Karpas-422 (cell line): Measurements from ENCODE around the gene MEIKIN. TPM values are rescaled to one million over a fixed set of nuclear protein-coding genes. Genes with fewer than 3 reads are reported as not detected.

Experiments used
- DNase-seq: peaks from one replicate; pipeline ENCODE4 v3.0.0-alpha.2; 2015
- H2AFZ ChIP-seq: fragments of 200-600 bp; sonication (generic); 2 replicates; pipeline ENCODE4 v1.6.1; 2014; ENCODE audit warnings: antibody characterized with exemption, low read length, mixed read lengths
- H3K27ac ChIP-seq: fragments of 200-600 bp; sonication (generic); 2 replicates; pipeline ENCODE4 v1.5.1; 2014; ENCODE audit warnings: mild to moderate bottlenecking, low read length, moderate library complexity
- H3K27me3 ChIP-seq: fragments of 200-600 bp; sonication (generic); 2 replicates; pipeline ENCODE4 v1.6.1; 2014; ENCODE audit warnings: low read length, mixed read lengths
- H3K36me3 ChIP-seq: fragments of 200-600 bp; sonication (generic); 2 replicates; pipeline ENCODE4 v1.6.1; 2014; ENCODE audit warnings: low read length, mixed read lengths; ENCODE audit not compliant: insufficient read depth
- H3K4me1 ChIP-seq: fragments of 200-600 bp; sonication (generic); 2 replicates; pipeline ENCODE4 v1.6.1; 2014; ENCODE audit warnings: mild to moderate bottlenecking, low read length, mixed read lengths
- H3K4me2 ChIP-seq: fragments of 200-600 bp; sonication (generic); 2 replicates; pipeline ENCODE4 v1.6.1; 2014; ENCODE audit warnings: low read length, low read depth, mild to moderate bottlenecking; ENCODE audit not compliant: poor library complexity, severe bottlenecking
- H3K4me3 ChIP-seq: fragments of 200-600 bp; sonication (generic); 2 replicates; pipeline ENCODE4 v1.5.1; 2014; ENCODE audit warnings: mild to moderate bottlenecking, antibody characterized with exemption, low read length, mixed read lengths
- H3K79me2 ChIP-seq: fragments of 200-600 bp; sonication (generic); 2 replicates; pipeline ENCODE4 v1.6.1; 2014; ENCODE audit warnings: mild to moderate bottlenecking, low read length, mixed read lengths
- H3K9ac ChIP-seq: fragments of 200-600 bp; sonication (generic); 2 replicates; pipeline ENCODE4 v1.6.0; 2014; ENCODE audit warnings: low read length
- H3K9me2 ChIP-seq: fragments of 200-600 bp; sonication (generic), shearing (Covaris generic); replicated peaks from 2 replicates; pipeline ENCODE4 v1.6.0; 2014; ENCODE audit warnings: mild to moderate bottlenecking, low read length, moderate library complexity; ENCODE audit not compliant: insufficient read depth
- H3K9me3 ChIP-seq: fragments of 300-700, 200-600 bp; sonication (generic); 2 replicates; pipeline ENCODE4 v1.6.1; 2014; ENCODE audit warnings: low read length, mixed read lengths
- H4K20me1 ChIP-seq: fragments of 200-600 bp; sonication (generic); 2 replicates; pipeline ENCODE4 v1.6.1; 2014; ENCODE audit warnings: mild to moderate bottlenecking, antibody characterized with exemption, low read length, low read depth; ENCODE audit not compliant: insufficient read depth
- total RNA-seq: library from RNA; depleted of rRNA; stranded (reverse); fragments of >200 nt; shearing (Covaris generic); gene quantifications from 2 replicates; pipeline ENCODE4 v1.2.3, GENCODE V29; 2014; ENCODE audit warnings: low replicate concordance

Gene MEIKIN
- total RNA-seq, 1 experiment from 2014 or later = not detected

DNA sequence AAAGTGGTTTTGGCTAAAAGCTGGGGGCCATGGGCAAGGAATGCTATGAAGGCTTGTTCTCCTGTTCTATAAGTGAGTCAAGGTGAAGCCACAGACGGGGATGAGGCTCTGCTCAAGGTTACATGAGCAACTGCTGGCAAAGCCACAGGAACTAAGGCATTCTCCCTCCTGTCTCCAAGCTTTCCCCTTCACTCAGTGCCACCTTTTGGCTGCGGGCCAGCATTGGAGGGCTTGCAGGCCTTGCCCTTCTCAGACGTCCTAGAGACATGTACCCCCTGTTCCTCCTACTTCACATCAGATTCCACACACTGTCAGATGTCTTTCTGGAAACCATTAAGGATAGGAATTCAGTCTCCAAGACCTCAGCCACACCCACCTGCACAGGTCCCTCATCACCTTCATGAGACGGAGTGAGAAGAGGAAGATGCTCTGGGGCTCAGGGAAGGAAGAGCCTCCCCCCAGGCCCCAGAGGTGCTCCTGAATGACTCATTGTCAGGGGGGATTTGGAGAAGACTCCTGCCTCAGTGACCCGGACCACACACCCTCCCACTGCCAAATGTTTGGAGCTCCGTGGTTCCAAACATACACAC is 20.5 kb upstream of the MEIKIN start:
- Histone ChIP-seq H3K9me3 (no peaks in the 10 kb centered on the region), H3K36me3 (no peaks in the 10 kb centered on the region), H2AFZ (no peak overlapping the region), H3K9ac (no peak overlapping the region), H4K20me1 (no peaks in the 10 kb centered on the region), H3K4me3 (no peak overlapping the region), H3K9me2 (no peaks in the 10 kb centered on the region), H3K79me2 (no peaks in the 10 kb centered on the region), H3K4me1 (no peaks in the 10 kb centered on the region), H3K27me3 (peaks cover 3% of the 10 kb centered on the region; the same call in 1 of the 2 replicates), H3K27ac (no peak overlapping the region), H3K4me2 (no peak overlapping the region)
- no peak for DNase-seq

DNA sequence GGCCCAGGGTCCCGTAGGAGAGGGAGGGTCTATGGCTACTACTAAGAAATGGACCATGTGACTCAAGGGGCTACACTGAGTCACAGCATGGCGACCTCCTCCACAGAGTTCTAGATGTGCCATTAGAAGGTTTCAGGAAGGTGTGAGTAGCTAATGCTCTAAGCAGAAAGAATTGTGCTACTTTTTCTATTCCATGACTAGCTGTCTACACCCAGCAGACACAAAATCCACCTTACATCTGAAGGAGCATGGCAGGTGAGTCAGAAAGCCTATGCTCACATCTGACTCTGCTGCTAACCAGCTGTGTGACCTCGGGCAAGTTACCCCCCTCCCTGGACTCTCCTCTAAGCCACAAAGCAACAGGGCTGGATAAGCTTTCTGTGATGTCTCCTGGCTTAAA is 14.4 kb upstream of the MEIKIN start:
- Histone ChIP-seq H3K27me3 (no peaks in the 10 kb centered on the region), H3K9me3 (no peaks in the 10 kb centered on the region), H4K20me1 (no peaks in the 10 kb centered on the region), H3K27ac (no peak overlapping the region), H3K4me3 (no peak overlapping the region), H3K9ac (no peak overlapping the region), H2AFZ (no peak overlapping the region), H3K36me3 (no peaks in the 10 kb centered on the region), H3K4me1 (no peaks in the 10 kb centered on the region), H3K9me2 (no peaks in the 10 kb centered on the region), H3K4me2 (no peak overlapping the region), H3K79me2 (no peaks in the 10 kb centered on the region)
- no peak for DNase-seq

DNA sequence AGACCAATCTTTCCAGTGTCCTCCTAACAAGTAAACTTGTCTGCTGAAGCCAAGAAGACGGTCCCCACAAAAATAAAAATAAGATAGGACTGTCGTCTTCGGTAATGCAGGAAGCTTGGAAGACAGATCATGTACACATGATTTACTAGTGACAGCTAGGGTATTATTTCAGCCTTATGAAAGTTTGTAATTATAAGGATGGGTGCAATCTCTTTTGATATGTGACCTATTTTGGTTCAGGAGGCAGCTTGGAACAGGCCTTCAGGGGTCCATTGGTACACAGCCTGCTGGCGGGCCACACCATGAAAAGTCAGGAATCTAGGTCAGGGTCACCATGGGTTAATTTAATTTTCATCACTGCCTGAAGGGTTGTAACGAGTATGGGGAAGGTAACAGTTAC is 13.7 kb upstream of the MEIKIN start:
- no peaks in the 10 kb centered on the region for H3K4me1 ChIP-seq
- H3K4me2 ChIP-seq = no peak overlapping the region
- H2AFZ ChIP-seq = no peak overlapping the region
- H3K9me2 ChIP-seq = no peaks in the 10 kb centered on the region
- no peak for DNase-seq
- H3K4me3 ChIP-seq = no peak overlapping the region
- no peak overlapping the region for H3K27ac ChIP-seq
- no peaks in the 10 kb centered on the region for H3K9me3 ChIP-seq
- H3K9ac ChIP-seq = no peak overlapping the region
- H3K27me3 ChIP-seq = no peaks in the 10 kb centered on the region
- no peaks in the 10 kb centered on the region for H3K79me2 ChIP-seq
- no peaks in the 10 kb centered on the region for H4K20me1 ChIP-seq
- no peaks in the 10 kb centered on the region for H3K36me3 ChIP-seq

DNA sequence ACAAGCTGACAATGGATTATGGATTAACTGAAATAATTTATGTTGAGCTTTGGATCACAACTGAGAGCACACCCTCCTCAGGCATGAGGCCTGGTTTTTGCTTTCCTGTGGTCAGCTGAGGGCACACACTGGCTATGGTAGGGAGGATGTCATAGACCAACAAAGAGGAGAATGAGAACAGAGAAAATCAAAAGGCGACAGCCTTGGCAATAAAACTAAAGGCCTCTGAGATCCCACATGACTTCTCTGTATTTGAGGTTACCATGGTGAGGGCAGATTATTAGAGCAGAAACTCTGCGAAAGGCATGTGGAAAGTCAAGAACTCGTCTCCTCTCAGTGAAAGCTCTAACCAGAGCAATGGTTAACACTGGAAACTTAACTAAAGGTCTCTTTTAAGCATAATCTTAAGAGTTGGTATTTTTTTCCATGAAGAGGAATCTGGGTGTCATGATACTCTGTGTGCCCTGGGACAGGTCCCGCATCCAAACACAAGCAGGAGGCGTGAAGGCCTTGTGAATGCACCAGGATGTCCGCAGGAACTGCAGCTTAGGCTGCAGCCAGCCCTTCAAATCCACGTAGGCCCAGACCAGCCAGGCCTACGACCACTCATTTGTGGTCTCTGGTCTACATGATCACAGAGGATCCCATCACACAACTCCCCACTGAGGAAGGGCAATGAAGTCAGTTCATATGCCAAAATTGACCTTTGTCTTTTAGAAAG is 12.4 kb upstream of the MEIKIN start:
- Histone ChIP-seq H4K20me1 (no peaks in the 10 kb centered on the region), H2AFZ (no peak overlapping the region), H3K27me3 (no peaks in the 10 kb centered on the region), H3K36me3 (no peaks in the 10 kb centered on the region), H3K4me1 (no peaks in the 10 kb centered on the region), H3K4me3 (no peak overlapping the region), H3K9me3 (no peaks in the 10 kb centered on the region), H3K4me2 (no peak overlapping the region), H3K79me2 (no peaks in the 10 kb centered on the region), H3K27ac (no peak overlapping the region), H3K9me2 (no peaks in the 10 kb centered on the region), H3K9ac (no peak overlapping the region)
- no peak for DNase-seq

DNA sequence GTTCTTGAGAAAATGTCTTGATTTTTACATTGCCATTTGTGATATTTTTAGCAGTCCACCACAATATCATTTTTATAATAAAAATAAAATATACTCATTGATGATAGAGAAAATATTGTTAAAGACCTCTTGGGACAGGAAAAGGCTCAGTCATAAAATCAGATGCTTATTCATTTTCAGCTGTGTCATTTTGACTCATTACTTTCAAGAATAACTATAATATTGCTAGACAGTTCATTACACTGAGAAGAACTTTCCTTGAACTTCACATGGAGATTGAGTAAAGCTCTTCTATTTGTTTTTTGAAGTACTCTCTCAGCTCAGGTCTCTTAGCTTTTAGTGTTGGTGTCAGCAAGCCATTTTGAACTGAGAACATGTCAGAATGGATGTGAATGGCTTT is 8.5 kb upstream of the MEIKIN start:
- H3K9me3 ChIP-seq = no peaks in the 10 kb centered on the region
- H3K79me2 ChIP-seq = no peaks in the 10 kb centered on the region
- no peaks in the 10 kb centered on the region for H3K9me2 ChIP-seq
- no peaks in the 10 kb centered on the region for H3K4me1 ChIP-seq
- H4K20me1 ChIP-seq = no peaks in the 10 kb centered on the region
- H3K9ac ChIP-seq = no peak overlapping the region
- no peak for DNase-seq
- H3K27ac ChIP-seq = no peak overlapping the region
- no peak overlapping the region for H3K4me3 ChIP-seq
- no peak overlapping the region for H2AFZ ChIP-seq
- no peaks in the 10 kb centered on the region for H3K36me3 ChIP-seq
- H3K4me2 ChIP-seq = no peak overlapping the region
- no peaks in the 10 kb centered on the region for H3K27me3 ChIP-seq

DNA sequence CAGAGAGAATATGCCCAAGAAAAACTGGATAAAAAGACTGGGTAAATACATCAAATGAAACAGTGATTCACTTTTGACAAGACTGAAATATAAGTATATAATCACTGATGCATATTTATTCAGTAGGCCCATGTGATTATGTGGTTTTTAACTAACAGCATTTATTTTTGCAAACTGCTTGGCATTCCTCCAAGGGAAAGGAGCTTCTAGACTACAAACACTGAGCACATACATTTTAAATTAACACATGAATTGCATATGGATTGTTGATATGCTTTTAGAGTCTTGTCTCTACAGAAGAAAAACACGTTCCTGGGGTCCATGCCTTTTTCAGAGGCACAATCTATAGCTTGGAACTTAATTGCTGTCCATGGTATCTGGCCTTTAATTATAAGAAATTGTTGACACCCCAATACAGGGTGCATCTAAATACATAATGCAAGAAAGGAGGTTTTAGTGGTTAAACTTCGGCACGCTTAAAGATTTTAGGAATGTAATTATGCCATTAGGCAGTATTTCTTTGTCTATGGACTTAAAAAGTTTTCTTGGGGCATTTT is 6.9 kb upstream of the MEIKIN start:
- H4K20me1 ChIP-seq = no peaks in the 10 kb centered on the region
- DNase-seq = no peak
- no peaks in the 10 kb centered on the region for H3K27me3 ChIP-seq
- no peak overlapping the region for H3K4me2 ChIP-seq
- H3K36me3 ChIP-seq = no peaks in the 10 kb centered on the region
- no peaks in the 10 kb centered on the region for H3K9me2 ChIP-seq
- H3K9me3 ChIP-seq = no peaks in the 10 kb centered on the region
- H3K79me2 ChIP-seq = no peaks in the 10 kb centered on the region
- H3K9ac ChIP-seq = no peak overlapping the region
- H2AFZ ChIP-seq = no peak overlapping the region
- H3K4me3 ChIP-seq = no peak overlapping the region
- no peak overlapping the region for H3K27ac ChIP-seq
- no peaks in the 10 kb centered on the region for H3K4me1 ChIP-seq

DNA sequence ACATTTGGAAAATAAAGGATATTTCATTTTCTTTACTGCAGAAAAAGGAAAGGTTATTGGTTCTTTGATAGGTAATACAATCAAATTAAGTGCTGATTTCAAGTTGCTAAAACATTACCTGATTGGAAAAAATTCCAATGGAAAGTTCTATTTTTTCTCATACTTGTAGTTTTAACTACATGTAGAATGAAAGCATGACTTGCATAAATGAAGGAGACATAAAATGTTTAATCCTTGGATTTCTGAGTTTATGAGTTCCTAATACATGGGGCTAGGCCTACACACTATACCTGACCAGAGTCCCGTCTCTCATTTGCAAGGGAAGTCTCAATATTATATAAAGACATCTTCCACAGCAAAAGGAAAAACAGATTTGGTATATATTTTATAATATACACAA is 5.2 kb upstream of the MEIKIN start:
- no peaks in the 10 kb centered on the region for H3K9me2 ChIP-seq
- H2AFZ ChIP-seq = no peak overlapping the region
- H3K79me2 ChIP-seq = no peaks in the 10 kb centered on the region

DNA sequence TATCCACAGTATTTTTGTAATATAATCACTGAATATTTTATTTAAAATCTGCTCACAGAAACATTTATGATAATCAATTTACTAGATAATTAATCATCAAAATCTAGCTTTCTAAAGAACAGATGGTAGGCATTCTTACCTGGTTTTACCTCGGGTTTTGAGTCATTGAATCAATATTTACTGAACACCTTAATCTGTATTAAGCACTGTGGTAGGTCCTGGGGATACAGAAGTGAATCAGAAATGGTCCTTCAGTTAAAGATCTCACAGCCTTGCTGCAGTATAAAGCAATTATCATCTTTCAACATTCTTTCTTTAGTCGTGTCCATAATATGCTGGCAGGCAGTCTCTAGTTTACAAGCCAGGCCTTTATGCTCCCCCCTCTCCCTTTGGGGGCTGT is 2.0 kb upstream of the MEIKIN start:
- Histone ChIP-seq H3K9me3 (no peaks in the 10 kb centered on the region), H2AFZ (no peak overlapping the region), H3K79me2 (no peaks in the 10 kb centered on the region), H3K4me1 (peaks cover 14% of the 10 kb centered on the region), H3K36me3 (no peaks in the 10 kb centered on the region), H3K9ac (no peak overlapping the region), H3K4me2 (no peak overlapping the region), H3K4me3 (no peak overlapping the region), H3K27me3 (no peaks in the 10 kb centered on the region), H4K20me1 (no peaks in the 10 kb centered on the region), H3K27ac (no peak overlapping the region), H3K9me2 (no peaks in the 10 kb centered on the region)
- DNase-seq = no peak

More for the DNA sequence above, 5.2 kb upstream of the MEIKIN start:
- Histone ChIP-seq H3K27me3 (no peaks in the 10 kb centered on the region), H4K20me1 (no peaks in the 10 kb centered on the region), H3K9ac (no peak overlapping the region), H3K27ac (no peak overlapping the region), H3K4me2 (no peak overlapping the region), H3K4me1 (no peaks in the 10 kb centered on the region), H3K9me3 (no peaks in the 10 kb centered on the region), H3K36me3 (no peaks in the 10 kb centered on the region), H3K4me3 (no peak overlapping the region)
- no peak for DNase-seq
